HG03097 (cell line): Measurements from ENCODE around the gene ARSG.
"Not testable (repeated sequence)": the region's sequence is repeated elsewhere in the genome, so short reads cannot be mapped to it uniquely, and the experiment has no call there.

Experiments
- ATAC-seq: cut with Tn5 transposase; IDR thresholded peaks from one replicate; pipeline ENCODE4 v1.9.1; 2021; ENCODE audit not compliant: unreplicated experiment, low FRiP score

Gene ARSG

DNA sequence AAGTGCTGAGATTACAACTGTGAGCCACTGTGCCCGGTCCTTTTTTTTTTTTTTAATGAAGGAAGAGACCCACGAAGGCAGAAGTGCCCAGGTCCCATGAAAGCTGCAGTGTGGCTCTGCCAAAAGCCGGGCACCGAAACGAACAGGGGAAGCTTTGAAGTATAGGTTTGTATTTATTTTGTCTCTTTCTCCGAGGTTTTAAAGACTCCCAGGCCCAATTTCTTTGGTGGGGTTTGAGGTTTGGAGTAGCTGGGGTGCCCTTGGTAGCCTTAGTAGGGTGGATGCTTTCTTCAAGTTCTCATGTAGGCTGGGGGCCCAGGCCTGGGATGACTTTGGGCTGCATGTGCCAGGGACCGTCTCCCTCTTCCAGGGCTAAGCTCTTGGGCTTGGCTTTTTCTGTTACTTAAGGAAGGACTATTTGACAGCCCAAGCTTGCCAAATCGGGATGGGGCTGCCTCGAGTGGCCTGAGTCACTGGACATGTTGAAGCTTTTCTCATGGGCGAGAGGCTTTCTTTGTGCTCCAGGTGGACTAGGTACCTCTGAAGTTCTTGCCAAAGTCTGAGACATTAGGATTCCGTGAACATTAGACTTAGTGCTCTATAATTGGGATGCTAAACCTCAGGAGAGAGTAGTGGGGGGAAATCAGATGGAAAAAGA is 99.7 kb downstream of the ARSG start:
- no peak for ATAC-seq

DNA sequence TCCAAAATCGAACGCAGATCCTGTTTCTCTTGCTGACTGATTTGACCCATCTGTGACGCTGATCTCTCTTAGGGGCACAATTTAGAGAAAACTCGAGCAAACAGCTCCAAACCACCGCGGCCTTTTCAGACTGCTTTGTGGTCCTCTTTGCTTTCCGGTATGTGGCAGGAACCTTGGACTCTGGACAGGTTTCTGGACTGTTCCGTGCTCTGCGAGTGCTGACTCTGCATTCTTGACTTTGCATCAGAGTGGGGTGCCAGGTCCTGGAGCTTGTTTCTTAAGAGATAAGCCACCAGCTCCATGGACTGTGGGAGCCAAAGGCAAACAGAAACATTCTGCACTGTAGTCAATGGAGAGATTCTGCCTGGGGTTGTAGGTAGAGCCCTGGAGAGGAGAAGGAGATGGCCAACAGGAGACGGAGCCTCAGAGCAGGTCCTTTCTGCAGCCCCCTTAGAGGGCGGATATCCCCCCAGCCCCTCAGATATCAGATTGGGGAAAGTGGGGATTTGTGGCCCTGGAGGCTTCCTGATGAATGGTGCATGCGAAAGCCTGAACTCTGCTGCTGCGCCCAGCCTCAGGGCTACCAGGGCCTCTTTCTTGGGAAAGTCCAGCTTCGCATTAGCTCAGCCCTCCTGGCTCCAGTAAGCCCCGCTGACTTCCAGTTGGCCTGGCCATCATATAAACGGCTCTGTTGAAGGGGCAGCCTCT is 100.4 kb downstream of the ARSG start:
- ATAC-seq, result no peak

DNA sequence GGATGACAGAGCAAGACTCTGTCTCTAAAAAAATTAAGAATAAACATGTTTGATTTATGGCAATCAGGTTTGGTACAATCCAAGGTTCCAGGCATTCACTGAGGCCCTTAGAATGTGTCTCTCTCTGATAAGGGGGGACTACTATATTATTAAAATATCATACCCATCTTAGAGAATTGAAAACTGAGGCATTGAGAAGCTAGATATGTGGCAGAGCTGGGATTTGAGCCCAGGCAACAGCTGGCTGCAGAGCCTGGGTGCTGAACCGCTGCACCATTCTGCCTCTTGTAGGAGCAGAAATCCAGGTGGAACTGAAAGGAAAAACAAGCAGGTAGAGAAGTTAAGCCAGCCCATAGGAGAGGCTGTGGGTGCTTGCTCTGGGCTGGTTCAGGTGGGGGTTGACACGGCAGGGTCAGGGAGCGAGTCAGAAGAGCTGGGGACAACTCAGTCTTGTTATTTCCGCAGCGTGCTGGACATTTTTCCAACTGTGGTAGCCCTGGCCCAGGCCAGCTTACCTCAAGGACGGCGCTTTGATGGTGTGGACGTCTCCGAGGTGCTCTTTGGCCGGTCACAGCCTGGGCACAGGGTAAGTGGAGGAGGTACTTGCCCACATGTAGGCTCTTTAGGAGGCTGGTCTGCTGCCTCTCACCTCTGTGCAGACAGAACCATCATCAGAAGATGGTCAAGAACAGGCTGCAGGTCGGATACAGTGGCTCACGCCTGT is 103.5 kb downstream of the ARSG start:
- ATAC-seq, result no peak

DNA sequence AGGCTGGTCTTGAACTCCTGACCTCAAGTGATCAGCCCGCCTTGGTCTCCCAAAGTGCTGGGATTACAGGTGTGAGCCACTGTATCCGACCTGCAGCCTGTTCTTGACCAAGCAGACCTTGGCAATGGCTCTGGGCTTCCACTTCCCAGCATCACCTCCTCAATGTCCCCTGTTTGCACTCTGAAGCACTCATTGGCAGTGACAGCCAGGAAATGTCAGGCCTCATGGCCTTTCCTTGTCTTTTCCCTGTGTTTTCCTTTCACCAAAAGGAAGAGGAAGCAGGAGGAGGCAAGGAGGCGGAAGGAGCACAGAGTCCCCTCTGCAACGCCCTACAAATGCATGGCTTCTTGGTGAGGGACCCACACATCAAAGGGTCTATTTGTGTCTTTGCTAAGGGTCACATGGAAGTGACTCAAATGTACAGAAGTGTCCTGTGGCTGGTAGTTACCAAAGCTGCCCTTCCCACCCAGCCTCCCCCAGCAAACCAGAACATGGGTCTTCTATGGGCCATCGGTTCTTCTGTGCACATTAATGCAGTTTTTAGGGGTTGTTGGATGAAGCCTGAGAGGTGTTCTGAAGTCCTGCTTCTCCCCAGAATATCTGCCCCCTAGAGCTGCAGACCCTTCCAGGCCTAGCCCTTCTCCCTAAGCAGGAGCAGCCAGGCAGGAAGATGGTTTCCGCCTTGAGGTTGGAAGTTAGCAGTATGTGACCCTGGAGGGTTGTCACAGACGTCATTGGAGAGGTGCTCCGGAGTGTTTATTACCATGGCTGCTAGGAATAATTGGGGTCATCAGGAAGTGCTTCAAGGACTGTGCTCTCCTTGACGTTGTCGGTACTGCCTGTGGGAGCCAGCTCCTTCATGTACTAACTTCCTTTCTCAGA is 105.2 kb downstream of the ARSG start:
- no peak for ATAC-seq

DNA sequence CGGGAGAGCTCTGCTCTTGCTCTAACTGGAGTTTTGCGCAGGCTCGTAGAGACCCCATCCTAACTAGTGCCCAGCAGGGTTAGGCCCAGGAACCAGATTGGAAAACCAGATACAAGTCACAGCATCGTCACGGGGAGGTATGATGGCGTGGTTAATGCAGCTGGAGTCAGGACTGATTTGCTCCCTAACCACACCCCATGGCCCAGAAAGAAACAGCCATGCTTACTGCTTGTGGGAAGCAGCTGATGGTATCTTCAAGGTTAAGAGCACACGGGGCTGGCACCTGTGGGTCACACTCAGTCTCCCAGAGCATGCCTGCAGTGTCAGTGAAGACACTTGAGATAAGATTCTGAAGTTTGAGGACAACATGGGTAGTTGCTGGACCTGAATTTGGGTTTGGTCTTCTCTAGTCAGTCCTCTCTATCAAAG is 105.8 kb downstream of the ARSG start:
- ATAC-seq, result no peak

DNA sequence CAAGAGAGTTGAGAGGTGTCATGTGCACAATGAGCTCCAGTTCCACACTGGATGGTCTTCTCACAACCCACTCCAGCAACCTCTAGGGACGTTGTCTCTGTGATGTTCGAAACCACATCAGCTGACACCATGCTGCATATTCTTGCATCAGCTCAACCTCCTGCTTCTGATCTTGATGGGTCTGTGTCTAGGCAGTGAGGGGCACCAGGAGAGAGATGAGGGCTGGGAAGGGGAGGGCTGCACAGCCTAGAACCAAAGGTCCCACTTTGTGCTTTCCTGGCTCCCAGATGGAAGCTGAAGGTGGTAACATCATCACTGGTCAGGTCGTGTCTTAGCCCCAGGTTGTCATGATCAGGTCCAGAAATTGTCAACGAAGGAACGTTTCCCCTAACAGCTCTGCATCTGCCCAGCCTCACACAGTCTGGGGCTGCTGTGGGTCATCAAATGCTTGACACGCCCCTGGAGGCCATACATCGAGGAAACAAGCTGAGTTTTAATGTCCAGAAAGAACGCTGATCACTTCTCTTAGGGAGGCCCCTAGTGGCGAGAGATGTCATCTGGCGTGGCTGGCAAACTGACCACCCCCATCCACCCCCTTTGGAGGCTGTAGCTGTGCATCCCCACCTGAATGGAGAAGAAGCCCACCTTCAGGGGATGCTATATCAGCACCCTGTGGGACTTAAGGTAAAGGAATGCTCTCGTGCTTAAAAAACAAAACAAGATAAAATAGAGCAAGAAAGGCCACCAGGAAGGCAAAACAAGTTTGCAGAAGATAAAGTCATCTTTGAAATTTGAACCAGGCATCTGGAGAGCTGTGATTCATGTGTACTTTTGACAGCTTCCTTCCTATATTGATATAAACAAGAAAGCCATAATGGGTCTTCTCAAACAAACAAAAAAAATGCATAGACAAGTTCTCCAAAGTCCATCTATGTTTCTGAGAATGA is 107.7 kb downstream of the ARSG start:
- ATAC-seq, result peak; percentile 57

DNA sequence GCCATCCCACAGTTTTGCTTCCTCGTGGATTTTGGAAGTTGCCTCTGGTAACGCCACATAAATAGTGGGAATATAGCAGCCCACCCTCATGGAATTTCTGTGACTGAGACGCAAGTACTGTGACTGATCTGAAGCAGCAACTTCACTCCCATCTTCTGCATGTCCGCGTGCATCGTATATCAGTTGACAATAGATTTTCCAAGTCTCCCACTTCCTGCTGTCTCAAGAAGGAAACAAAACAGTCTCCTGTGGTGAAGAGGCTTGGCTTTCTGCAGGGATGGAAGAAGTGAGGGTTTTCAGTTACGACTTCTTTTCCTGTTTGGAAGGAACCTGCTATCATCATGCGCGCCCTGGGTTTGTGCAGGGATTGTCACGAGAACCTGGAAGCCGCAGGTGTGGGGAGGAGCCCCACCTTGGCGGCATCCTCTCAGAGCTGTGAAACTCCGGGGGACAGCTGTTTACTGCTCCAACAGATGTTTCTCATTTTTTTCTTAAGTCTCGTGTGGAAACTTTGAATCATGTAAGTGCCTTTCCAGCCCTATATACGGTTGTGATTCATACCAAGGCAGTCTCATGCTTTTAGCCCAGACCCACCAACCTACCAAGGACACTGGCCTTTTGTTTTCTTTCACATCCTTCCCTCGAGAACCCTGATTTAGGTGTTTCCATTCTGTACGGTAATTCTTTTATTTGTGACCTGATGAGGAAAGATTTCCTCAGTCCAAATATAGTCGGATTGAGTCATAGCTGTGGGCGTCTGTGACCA is 108.5 kb downstream of the ARSG start:
- ATAC-seq, result no peak

DNA sequence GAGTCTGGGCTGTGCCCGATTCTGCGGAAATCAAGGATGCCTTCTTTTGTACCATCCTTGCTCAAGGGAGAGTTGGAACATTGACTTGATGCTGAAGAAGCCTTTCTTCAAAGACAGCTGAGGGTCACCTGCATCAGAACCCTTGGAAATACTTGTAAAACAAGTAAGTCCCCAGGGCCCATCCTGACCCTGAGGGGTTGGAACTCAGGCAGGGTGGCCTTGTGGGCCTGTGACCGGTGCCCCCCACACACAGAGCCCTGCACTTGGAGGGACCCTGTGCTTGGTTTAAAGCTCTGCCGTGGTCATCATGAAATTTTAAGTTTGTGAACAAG is 109.1 kb downstream of the ARSG start:
- no peak for ATAC-seq

DNA sequence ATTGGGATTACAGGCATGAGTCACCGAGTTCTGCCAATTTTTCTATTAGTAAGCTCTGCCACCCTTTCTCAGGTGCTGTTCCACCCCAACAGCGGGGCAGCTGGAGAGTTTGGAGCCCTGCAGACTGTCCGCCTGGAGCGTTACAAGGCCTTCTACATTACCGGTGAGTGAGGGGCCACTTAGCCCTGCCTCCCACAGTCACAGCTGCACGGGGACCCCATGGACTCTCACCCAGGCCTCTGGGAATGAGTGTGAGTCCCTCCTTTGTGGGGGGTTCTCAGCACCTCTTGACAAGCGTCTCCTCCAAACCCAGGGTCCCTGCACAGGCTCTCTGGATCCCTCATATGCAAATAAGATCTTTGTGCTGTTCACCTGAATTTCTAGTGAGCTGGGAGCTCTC is 110.0 kb downstream of the ARSG start:
- ATAC-seq, result no peak

DNA sequence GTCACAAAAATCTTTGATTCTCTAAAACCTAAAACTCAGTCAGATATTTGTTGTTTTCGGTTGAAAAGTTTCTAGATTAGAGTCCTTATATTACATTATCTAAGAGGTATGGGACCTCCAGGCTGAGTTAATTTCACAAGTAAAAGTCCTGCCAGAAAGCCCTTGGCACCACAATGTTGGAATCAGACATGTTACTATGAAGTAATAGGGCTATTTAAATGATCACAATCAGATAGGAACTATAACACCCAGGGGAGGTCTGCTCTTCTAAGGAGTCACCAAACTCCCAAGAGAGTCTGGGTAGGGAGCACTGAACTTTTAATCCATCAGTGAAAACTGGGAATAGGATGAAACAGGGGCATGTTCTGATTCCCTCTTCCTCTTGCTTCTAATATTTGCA is 111.8 kb downstream of the ARSG start:
- no peak for ATAC-seq

DNA sequence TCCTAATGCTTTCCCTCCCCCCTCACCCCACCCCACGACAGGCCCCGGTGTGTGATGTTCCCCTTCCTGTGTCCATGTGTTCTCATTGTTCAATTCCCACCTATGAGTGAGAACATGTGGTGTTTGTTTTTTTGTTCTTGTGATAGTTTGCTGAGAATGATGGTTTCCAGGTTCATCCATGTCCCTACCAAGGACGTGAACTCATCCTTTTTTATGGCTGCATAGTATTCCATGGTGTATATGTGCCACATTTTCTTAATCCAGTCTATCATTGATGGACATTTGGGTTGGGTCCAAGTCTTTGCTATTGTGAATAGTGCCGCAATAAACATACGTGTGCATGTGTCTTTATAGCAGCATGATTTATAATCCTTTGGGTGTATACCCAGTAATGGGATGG is 112.5 kb downstream of the ARSG start:
- ATAC-seq, result not testable (repeated sequence)

DNA sequence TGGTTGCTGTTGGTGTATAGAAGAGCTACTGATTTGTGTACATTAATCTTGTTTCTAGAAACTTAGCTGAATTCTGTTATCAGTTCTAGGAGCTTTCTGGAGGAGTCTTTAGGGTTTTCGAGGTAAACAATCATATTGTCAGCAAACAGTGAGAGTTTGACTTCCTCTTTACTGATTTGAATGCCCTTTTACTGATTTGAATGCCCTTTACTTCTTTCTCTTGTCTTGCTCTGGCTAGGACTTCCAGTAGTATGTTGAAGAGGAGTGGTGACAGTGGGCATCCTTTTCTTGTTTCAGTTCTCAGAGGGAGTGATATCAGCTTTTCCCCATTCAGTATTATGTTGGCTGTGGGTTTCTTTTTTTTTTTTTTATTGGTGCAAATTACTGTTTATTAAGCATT is 116.4 kb downstream of the ARSG start:
- not testable (repeated sequence) for ATAC-seq

DNA sequence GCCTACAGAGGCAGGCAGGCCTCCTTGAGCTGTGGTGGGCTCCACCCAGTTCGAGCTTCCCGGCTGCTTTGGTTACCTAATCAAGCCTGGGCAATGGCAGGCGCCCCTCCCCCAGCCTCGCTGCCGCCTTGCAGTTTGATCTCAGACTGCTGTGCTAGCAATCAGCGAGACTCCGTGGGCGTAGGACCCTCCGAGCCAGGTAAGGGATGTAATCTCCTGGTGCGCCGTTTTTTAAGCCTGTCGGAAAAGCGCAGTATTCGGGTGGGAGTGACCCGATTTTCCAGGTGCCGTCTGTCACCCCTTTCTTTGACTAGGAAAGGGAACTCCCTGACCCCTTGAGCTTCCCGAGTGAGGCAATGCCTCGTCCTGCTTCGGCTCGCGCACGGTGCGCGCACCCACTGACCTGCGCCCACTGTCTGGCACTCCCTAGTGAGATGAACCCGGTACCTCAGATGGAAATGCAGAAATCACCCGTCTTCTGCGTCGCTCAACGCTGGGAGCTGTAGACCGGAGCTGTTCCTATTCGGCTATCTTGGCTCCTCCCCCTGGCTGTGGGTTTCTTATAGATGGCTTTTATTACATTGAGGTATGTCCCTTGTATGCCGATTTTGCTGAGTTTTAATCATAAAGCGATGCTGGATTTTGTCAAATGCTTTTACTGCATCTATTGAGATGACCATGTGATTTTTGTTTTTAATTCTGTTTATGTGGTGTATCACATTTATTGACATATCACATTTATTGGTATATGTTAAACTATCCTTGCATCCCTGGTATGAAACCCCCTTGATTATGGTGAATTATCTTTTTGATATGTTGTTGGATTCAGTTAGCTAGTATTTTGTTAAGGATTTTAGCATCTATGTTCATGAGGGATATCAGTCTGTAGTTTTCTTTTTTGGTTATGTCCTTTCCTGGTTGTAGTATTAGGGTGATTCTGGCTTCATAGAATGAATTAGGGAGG is 122.6 kb downstream of the ARSG start:
- not testable (repeated sequence) for ATAC-seq

DNA sequence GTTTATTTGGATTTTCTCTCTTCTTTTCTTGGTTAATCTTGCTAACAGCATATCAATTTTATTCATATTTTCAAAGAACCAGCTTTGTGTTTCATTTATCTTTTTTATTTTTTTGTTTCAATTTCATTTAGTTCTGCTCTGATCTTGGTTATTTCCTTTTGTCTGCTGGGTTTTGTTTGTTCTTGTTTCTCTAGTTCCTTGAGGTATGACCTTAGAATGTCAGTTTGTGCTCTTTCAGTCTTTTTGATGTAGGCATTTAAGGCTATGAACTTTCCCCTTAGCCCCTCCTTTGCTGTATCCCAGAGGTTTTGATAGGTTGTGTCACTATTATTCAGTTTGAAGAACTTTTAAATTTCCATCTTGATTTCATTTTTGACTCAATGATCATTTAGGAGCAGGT is 123.6 kb downstream of the ARSG start:
- ATAC-seq, result not testable (repeated sequence)

DNA sequence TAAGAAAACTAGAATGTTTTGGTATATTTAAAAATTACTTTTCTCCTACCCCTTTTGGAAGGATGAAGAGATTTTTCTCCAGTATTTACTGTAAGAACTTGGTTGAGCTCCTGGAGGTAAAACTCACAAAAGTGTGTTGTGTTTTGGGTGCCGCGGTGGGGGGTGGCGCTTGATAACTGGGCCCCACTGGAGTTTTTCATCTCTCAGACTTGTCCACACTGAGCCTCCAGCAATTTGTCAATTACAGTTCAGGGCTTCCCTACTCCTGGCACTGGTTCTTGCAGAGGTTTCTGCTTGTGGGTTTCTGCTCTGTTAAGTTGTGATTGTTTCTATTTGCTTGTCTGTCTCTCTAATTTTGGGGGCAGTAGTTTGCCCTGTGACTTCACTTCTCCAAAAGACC is 126.0 kb downstream of the ARSG start:
- no peak for ATAC-seq

DNA sequence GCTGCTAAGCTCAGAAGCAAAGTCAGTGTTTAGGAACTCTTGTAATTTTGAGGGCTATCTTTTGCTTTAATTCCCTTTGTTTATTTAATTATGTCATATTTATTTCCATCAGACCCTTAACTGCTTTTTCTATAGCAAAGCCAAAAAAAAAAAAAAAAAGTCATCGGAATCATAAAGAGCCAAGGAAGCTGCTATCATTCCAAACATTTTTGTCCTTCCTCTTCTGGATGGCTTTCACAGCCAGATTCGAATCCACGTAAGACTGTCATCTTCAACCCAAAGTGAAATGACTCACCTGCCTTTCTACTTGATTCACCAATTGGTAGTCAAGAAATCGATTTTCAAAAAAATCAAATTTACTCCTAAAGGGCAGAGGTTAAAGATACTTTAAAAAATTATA is 127.6 kb downstream of the ARSG start:
- ATAC-seq, result no peak

DNA sequence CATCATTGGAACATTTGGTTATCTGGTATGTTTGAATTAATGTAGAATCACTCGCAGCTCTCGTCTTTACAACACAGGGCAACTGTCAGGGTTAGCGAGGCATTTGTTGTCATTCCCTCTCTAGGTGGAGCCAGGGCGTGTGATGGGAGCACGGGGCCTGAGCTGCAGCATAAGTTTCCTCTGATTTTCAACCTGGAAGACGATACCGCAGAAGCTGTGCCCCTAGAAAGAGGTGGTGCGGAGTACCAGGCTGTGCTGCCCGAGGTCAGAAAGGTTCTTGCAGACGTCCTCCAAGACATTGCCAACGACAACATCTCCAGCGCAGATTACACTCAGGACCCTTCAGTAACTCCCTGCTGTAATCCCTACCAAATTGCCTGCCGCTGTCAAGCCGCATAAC is 128.8 kb downstream of the ARSG start:
- ATAC-seq, result no peak

DNA sequence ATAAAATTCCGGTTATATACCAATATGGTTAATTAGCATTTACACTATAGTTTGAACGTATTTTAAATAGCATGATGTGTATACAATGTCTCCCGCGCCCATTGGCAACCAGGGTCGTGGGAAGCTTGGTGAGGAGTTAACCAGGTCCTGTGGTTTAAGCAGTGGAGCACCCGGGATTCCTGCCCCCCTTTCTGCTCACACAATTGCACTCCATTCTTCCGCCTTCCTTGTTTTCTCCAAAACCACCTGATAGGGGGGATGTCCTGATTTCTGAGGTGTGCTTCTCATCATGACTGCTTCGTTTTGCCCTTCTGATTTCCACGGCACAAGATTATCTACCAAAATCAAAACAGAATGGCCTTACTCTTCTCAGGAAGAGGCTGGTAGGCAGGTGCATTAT is 130.2 kb downstream of the ARSG start:
- no peak for ATAC-seq
